ENCODE data around the gene TRIM29. TPM values are rescaled to one million over a fixed set of nuclear protein-coding genes. Genes with fewer than 3 reads are reported as not detected.

TRIM29 gene
- total RNA-seq, 1 donor from 2014 or later, result not detected

- Mint-ChIP-seq H3K27ac (ENCODE audit: unreplicated experiment) (no peak overlapping the region), H3K4me1 (ENCODE audit: unreplicated experiment) (peaks cover 34% of the 10 kb centered on the region), H3K4me3 (ENCODE audit: unreplicated experiment) (no peak overlapping the region)
These were observed 47.2 kb upstream of the TRIM29 start for GRCh38 chr11:120184946-120185705.

GRCh38 chr11:120184371-120184945 is 46.5 kb upstream of the TRIM29 start:
- peaks cover 34% of the 10 kb centered on the region for H3K4me1 Mint-ChIP-seq (ENCODE audit: unreplicated experiment)
- TF ChIP-seq CTCF (IDR thresholded peaks at IDR 0.05; ENCODE audit: unreplicated experiment), result no peak
- peaks cover 13% of the 10 kb centered on the region for H3K27me3 Mint-ChIP-seq (ENCODE audit: unreplicated experiment)
- DNase-seq (ENCODE audit: low spot score), result no peak
- no peaks in the 10 kb centered on the region for H3K36me3 Mint-ChIP-seq (ENCODE audit: low read depth, unreplicated experiment)
- H3K27ac Mint-ChIP-seq (ENCODE audit: unreplicated experiment), result no peak overlapping the region
- no peak overlapping the region for H3K4me3 Mint-ChIP-seq (ENCODE audit: unreplicated experiment)
- no peaks in the 10 kb centered on the region for H3K9me3 Mint-ChIP-seq (ENCODE audit: unreplicated experiment)

More at GRCh38 chr11:120184946-120185705, 47.2 kb upstream of the TRIM29 start:
- no peak for TF ChIP-seq CTCF (IDR thresholded peaks at IDR 0.05; ENCODE audit: unreplicated experiment)
- Mint-ChIP-seq H3K36me3 (ENCODE audit: low read depth, unreplicated experiment) (no peaks in the 10 kb centered on the region), H3K9me3 (ENCODE audit: unreplicated experiment) (no peaks in the 10 kb centered on the region), H3K27me3 (ENCODE audit: unreplicated experiment) (peaks cover 8% of the 10 kb centered on the region)
- no peak for DNase-seq (ENCODE audit: low spot score)

- H3K27me3 Mint-ChIP-seq (ENCODE audit: unreplicated experiment), result peaks cover 13% of the 10 kb centered on the region
These were observed 45.8 kb upstream of the TRIM29 start for GRCh38 chr11:120183701-120184141.

GRCh38 chr11:120182790-120183491 is 45.0 kb upstream of the TRIM29 start:
- no peak overlapping the region for H3K4me3 Mint-ChIP-seq (ENCODE audit: unreplicated experiment)
- H3K36me3 Mint-ChIP-seq (ENCODE audit: low read depth, unreplicated experiment), result no peaks in the 10 kb centered on the region
- H3K9me3 Mint-ChIP-seq (ENCODE audit: unreplicated experiment), result no peaks in the 10 kb centered on the region
- peak; percentile 65 for DNase-seq (ENCODE audit: low spot score)
- H3K4me1 Mint-ChIP-seq (ENCODE audit: unreplicated experiment), result peaks cover 34% of the 10 kb centered on the region
- TF ChIP-seq CTCF (IDR thresholded peaks at IDR 0.05; ENCODE audit: unreplicated experiment), result peak; percentile 20
- H3K27me3 Mint-ChIP-seq (ENCODE audit: unreplicated experiment), result peaks cover 13% of the 10 kb centered on the region
- no peak overlapping the region for H3K27ac Mint-ChIP-seq (ENCODE audit: unreplicated experiment)

More at GRCh38 chr11:120183701-120184141, 45.8 kb upstream of the TRIM29 start:
- Mint-ChIP-seq H3K4me3 (ENCODE audit: unreplicated experiment) (no peak overlapping the region), H3K36me3 (ENCODE audit: low read depth, unreplicated experiment) (no peaks in the 10 kb centered on the region), H3K4me1 (ENCODE audit: unreplicated experiment) (peaks cover 34% of the 10 kb centered on the region), H3K9me3 (ENCODE audit: unreplicated experiment) (no peaks in the 10 kb centered on the region), H3K27ac (ENCODE audit: unreplicated experiment) (no peak overlapping the region)
- DNase-seq (ENCODE audit: low spot score), result no peak
- TF ChIP-seq CTCF (IDR thresholded peaks at IDR 0.05; ENCODE audit: unreplicated experiment), result no peak

Measured in endothelial cell (in vitro differentiated cells).